ENCODE data around the gene RESP18.

RESP18 gene

DNA sequence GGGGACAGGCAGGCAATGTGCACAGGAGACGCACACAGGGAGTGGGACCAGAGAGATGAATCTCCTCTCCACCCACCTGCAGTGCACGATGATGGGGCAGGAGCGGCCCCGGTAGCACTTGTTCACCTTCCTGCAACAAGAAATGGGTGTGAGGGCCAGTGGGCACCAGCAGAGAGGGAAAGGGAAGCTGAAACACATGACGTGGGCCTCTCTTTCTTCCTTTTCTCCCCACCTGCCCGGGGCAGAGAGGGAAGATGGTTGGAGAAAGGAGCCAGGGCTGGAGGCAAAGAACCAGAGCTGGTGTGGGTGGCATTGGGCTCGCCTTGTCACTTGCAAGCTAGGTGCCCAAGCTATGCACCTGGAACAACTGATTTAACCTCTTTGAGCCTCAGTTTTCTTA is 41.1 kb downstream of the RESP18 start:
- Histone ChIP-seq H4K8ac (ENCODE audit: low read depth, low read length) (no peak overlapping the region), H3K4ac (ENCODE audit: low read depth, low read length) (no peak overlapping the region), H3K9ac (ENCODE audit: low read length) (no peak overlapping the region), H3K27me3 (ENCODE audit: insufficient read depth, low read length) (no peaks in the 10 kb centered on the region), H4K91ac (ENCODE audit: low read depth, low read length) (no peak overlapping the region), H3K4me2 (ENCODE audit: low read length) (no peak overlapping the region), H3K27ac (ENCODE audit: low read depth, low read length) (no peak overlapping the region), H3K18ac (ENCODE audit: low read length) (no peak overlapping the region), H3K23ac (ENCODE audit: low read length) (no peak overlapping the region), H4K12ac (ENCODE audit: low read depth, low read length) (no peak overlapping the region), H3K9me3 (ENCODE audit: insufficient read depth, low read depth, low read length) (no peaks in the 10 kb centered on the region), H2AFZ (ENCODE audit: insufficient read depth, low read length, poor library complexity) (no peak overlapping the region), H3K14ac (ENCODE audit: low read length) (no peak overlapping the region), H3K4me1 (ENCODE audit: control insufficient read depth in 1 of 2, insufficient read depth in 2 of 2, low read length in 2 of 2) (peaks cover 16 to 20% of the 10 kb centered on the region in 2 experiments), H2AK5ac (ENCODE audit: low read length) (no peak overlapping the region), H3K4me3 (ENCODE audit: low read depth, low read length) (no peak overlapping the region), H3K79me1 (ENCODE audit: low read length) (peaks cover 12% of the 10 kb centered on the region), H3K79me2 (ENCODE audit: control insufficient read depth, insufficient read depth, low read length, poor library complexity) (peaks cover 2% of the 10 kb centered on the region), H2BK120ac (ENCODE audit: insufficient read depth, low read length, poor library complexity) (no peak overlapping the region), H2BK12ac (ENCODE audit: low read length) (no peak overlapping the region), H3K36me3 (ENCODE audit: control insufficient read depth in 1 of 2, insufficient read depth in 2 of 2, low read length in 2 of 2) (peaks cover 0 to 2% of the 10 kb centered on the region in 2 experiments), H2BK5ac (ENCODE audit: low read depth, low read length, poor library complexity) (no peak overlapping the region)
- DNase-seq = no peak
- WGBS (ENCODE audit: extremely low coverage, insufficient coverage, insufficient read length) = no CpG with 5 or more reads among the region's 7 CpGs

DNA sequence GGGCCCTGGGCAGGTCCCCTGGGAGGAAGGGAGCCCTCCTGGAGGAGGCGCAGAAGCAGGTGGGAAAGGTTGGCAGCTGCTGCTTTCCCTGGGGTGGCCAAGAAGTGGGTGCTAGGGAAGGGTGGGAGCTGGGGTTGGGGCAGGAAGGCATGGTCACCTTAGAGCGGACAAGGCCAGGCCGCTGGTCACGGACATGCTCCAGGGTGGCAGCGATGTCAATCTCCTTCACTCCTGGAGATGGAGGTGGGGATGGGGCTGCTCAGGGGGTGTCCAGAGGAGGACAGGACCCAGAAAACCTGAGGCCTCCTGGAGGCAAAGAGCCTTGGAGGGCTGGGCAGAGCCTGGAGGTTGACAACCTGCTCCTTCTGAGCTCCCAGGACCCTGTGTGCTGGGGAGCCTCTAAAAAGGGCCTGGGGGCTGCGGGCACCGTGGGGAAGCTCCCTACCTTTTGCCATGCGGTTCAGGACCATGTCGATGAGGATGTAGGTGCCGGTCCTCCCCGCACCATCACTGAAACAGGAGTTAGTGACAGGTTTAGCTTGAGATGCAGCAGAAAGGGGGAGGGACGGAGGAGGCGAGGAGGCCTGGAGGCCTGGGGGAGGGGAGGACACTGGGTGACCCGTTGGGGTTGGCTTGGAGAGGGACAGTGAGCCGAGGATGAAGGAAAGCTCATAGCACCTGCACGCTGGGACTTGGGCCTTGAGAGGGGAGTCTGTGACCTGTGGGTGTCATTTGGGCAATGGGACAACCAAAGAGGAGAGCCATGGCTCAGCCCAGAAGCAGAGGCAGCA is 42.0 kb downstream of the RESP18 start:
- H3K4me1 ChIP-seq (ENCODE audit: control insufficient read depth in 1 of 2, insufficient read depth in 2 of 2, low read length in 2 of 2) = peaks cover 18 to 23% of the 10 kb centered on the region in 2 experiments
- H3K4me3 ChIP-seq (ENCODE audit: low read depth, low read length) = no peak overlapping the region
- H3K4ac ChIP-seq (ENCODE audit: low read depth, low read length) = no peak overlapping the region
- no peak overlapping the region for H3K9ac ChIP-seq (ENCODE audit: low read length)
- no peak overlapping the region for H2BK120ac ChIP-seq (ENCODE audit: insufficient read depth, low read length, poor library complexity)
- H2BK5ac ChIP-seq (ENCODE audit: low read depth, low read length, poor library complexity) = no peak overlapping the region
- peaks cover 3% of the 10 kb centered on the region for H3K79me2 ChIP-seq (ENCODE audit: control insufficient read depth, insufficient read depth, low read length, poor library complexity)
- no CpG with 5 or more reads among the region's 16 CpGs for WGBS (ENCODE audit: extremely low coverage, insufficient coverage, insufficient read length)
- H3K36me3 ChIP-seq (ENCODE audit: control insufficient read depth in 1 of 2, insufficient read depth in 2 of 2, low read length in 2 of 2) = peaks cover 2 to 6% of the 10 kb centered on the region in 2 experiments
- H3K23ac ChIP-seq (ENCODE audit: low read length) = no peak overlapping the region
- no peak for DNase-seq
- H3K18ac ChIP-seq (ENCODE audit: low read length) = no peak overlapping the region
- H2AK5ac ChIP-seq (ENCODE audit: low read length) = no peak overlapping the region
- no peak overlapping the region for H3K4me2 ChIP-seq (ENCODE audit: low read length)
- no peak overlapping the region for H4K91ac ChIP-seq (ENCODE audit: low read depth, low read length)
- H2AFZ ChIP-seq (ENCODE audit: insufficient read depth, low read length, poor library complexity) = no peak overlapping the region
- no peaks in the 10 kb centered on the region for H3K9me3 ChIP-seq (ENCODE audit: insufficient read depth, low read depth, low read length)
- H3K27me3 ChIP-seq (ENCODE audit: insufficient read depth, low read length) = no peaks in the 10 kb centered on the region
- H4K8ac ChIP-seq (ENCODE audit: low read depth, low read length) = no peak overlapping the region
- H2BK12ac ChIP-seq (ENCODE audit: low read length) = no peak overlapping the region
- peaks cover 15% of the 10 kb centered on the region for H3K79me1 ChIP-seq (ENCODE audit: low read length)
- no peak overlapping the region for H3K27ac ChIP-seq (ENCODE audit: low read depth, low read length)
- no peak overlapping the region for H4K12ac ChIP-seq (ENCODE audit: low read depth, low read length)
- H3K14ac ChIP-seq (ENCODE audit: low read length) = no peak overlapping the region

- no peak overlapping the region for H2BK12ac ChIP-seq (ENCODE audit: low read length)
- H4K91ac ChIP-seq (ENCODE audit: low read depth, low read length) = no peak overlapping the region
- peaks cover 15% of the 10 kb centered on the region for H3K79me1 ChIP-seq (ENCODE audit: low read length)
- H3K23ac ChIP-seq (ENCODE audit: low read length) = no peak overlapping the region
- WGBS (ENCODE audit: extremely low coverage, insufficient coverage, insufficient read length) = no CpG with 5 or more reads among the region's 16 CpGs
- no peaks in the 10 kb centered on the region for H3K9me3 ChIP-seq (ENCODE audit: insufficient read depth, low read depth, low read length)
- no peak overlapping the region for H2BK120ac ChIP-seq (ENCODE audit: insufficient read depth, low read length, poor library complexity)
- peaks cover 3% of the 10 kb centered on the region for H3K79me2 ChIP-seq (ENCODE audit: control insufficient read depth, insufficient read depth, low read length, poor library complexity)
- DNase-seq = no peak
- H3K18ac ChIP-seq (ENCODE audit: low read length) = no peak overlapping the region
- H3K4me2 ChIP-seq (ENCODE audit: low read length) = no peak overlapping the region
- H4K12ac ChIP-seq (ENCODE audit: low read depth, low read length) = no peak overlapping the region
- H2AFZ ChIP-seq (ENCODE audit: insufficient read depth, low read length, poor library complexity) = no peak overlapping the region
- H3K4ac ChIP-seq (ENCODE audit: low read depth, low read length) = no peak overlapping the region
- no peaks in the 10 kb centered on the region for H3K27me3 ChIP-seq (ENCODE audit: insufficient read depth, low read length)
- H3K4me3 ChIP-seq (ENCODE audit: low read depth, low read length) = no peak overlapping the region
- peaks cover 5 to 15% of the 10 kb centered on the region in 2 experiments for H3K36me3 ChIP-seq (ENCODE audit: control insufficient read depth in 1 of 2, insufficient read depth in 2 of 2, low read length in 2 of 2)
- H4K8ac ChIP-seq (ENCODE audit: low read depth, low read length) = no peak overlapping the region
- H2AK5ac ChIP-seq (ENCODE audit: low read length) = no peak overlapping the region
- peaks cover 14 to 22% of the 10 kb centered on the region in 2 experiments for H3K4me1 ChIP-seq (ENCODE audit: control insufficient read depth in 1 of 2, insufficient read depth in 2 of 2, low read length in 2 of 2)
- H2BK5ac ChIP-seq (ENCODE audit: low read depth, low read length, poor library complexity) = no peak overlapping the region
- no peak overlapping the region for H3K9ac ChIP-seq (ENCODE audit: low read length)
- no peak overlapping the region for H3K14ac ChIP-seq (ENCODE audit: low read length)
- no peak overlapping the region for H3K27ac ChIP-seq (ENCODE audit: low read depth, low read length)
These were observed 42.8 kb downstream of the RESP18 start for GRCh38 chr2:219289537-219290361.

GRCh38 chr2:219289195-219289536 is 43.4 kb downstream of the RESP18 start:
- H2BK12ac ChIP-seq (ENCODE audit: low read length) = no peak overlapping the region
- H3K4me1 ChIP-seq (ENCODE audit: control insufficient read depth in 1 of 2, insufficient read depth in 2 of 2, low read length in 2 of 2) = peaks cover 14 to 20% of the 10 kb centered on the region in 2 experiments
- WGBS (ENCODE audit: extremely low coverage, insufficient coverage, insufficient read length) = no CpG with 5 or more reads among the region's 6 CpGs
- no peak overlapping the region for H3K27ac ChIP-seq (ENCODE audit: low read depth, low read length)
- H3K18ac ChIP-seq (ENCODE audit: low read length) = no peak overlapping the region
- no peak overlapping the region for H3K23ac ChIP-seq (ENCODE audit: low read length)
- no peak overlapping the region for H3K4ac ChIP-seq (ENCODE audit: low read depth, low read length)
- H4K8ac ChIP-seq (ENCODE audit: low read depth, low read length) = no peak overlapping the region
- peaks cover 10 to 20% of the 10 kb centered on the region in 2 experiments for H3K36me3 ChIP-seq (ENCODE audit: control insufficient read depth in 1 of 2, insufficient read depth in 2 of 2, low read length in 2 of 2)
- no peak overlapping the region for H4K91ac ChIP-seq (ENCODE audit: low read depth, low read length)
- H2AK5ac ChIP-seq (ENCODE audit: low read length) = no peak overlapping the region
- H3K4me2 ChIP-seq (ENCODE audit: low read length) = no peak overlapping the region
- no peaks in the 10 kb centered on the region for H3K9me3 ChIP-seq (ENCODE audit: insufficient read depth, low read depth, low read length)
- H2BK120ac ChIP-seq (ENCODE audit: insufficient read depth, low read length, poor library complexity) = no peak overlapping the region
- no peak overlapping the region for H3K9ac ChIP-seq (ENCODE audit: low read length)
- no peaks in the 10 kb centered on the region for H3K27me3 ChIP-seq (ENCODE audit: insufficient read depth, low read length)
- DNase-seq = no peak
- H4K12ac ChIP-seq (ENCODE audit: low read depth, low read length) = no peak overlapping the region
- no peak overlapping the region for H3K4me3 ChIP-seq (ENCODE audit: low read depth, low read length)
- peaks cover 11% of the 10 kb centered on the region for H3K79me1 ChIP-seq (ENCODE audit: low read length)
- H3K14ac ChIP-seq (ENCODE audit: low read length) = no peak overlapping the region
- no peak overlapping the region for H2BK5ac ChIP-seq (ENCODE audit: low read depth, low read length, poor library complexity)
- peaks cover 3% of the 10 kb centered on the region for H3K79me2 ChIP-seq (ENCODE audit: control insufficient read depth, insufficient read depth, low read length, poor library complexity)
- no peak overlapping the region for H2AFZ ChIP-seq (ENCODE audit: insufficient read depth, low read length, poor library complexity)
